C1 segment of cervical spinal cord (tissue), 14 donors: ENCODE measurements around the gene SPRR3.
"Not testable (repeated sequence)": the region's sequence is repeated elsewhere in the genome, so short reads cannot be mapped to it uniquely, and the experiment has no call there.

ENCODE experiments used
- DNase-seq, 14 donors: peaks; one replicate each; lab custom pipeline; 2025; lab: John Stamatoyannopoulos, UW

SPRR3 gene

DNA sequence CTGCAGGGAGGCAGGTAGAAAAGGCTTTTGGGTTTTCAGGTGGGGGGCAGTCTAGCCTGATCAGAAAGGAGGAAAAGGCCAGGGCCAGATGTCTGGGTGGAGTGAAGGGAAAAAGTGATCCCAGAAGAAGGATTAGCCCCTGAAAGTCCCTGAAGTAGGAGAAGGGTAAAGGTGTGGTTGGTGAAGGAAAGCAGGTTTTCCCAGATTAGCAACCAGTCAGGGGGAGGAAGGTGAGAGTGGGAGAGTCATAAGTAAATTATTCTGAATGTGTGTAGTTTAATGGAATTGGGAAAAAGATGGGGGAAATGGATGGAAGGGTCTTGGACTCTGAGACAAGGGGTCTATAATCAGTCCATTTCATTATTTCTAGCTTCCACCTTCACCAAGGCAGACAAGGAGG, 18.3 kb upstream of the SPRR3 start:
- no peak for DNase-seq

DNA sequence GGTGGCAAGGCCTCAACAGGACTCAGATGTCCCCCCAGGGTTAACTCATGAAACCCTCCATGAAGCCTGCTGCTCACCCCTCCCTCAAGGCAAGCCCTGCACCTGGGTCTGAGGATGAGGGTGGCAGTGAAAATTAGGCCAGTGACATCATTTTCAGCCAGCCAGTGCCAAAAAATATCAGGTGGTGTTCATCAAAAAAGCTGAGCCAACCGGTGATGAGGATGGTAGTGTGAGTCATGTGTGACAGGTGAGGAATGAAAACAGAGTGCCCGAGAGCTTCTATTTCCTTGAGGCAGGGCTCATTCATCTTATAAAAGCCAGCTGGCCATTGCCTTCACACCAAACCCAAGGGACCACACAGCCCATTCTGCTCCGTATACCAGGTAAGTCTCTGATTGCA, 17.8 kb upstream of the SPRR3 start, which contains the start of gene SPRR1A:
Gene SPRR1A (plus strand): TSS at position 339 of the 400 bp plus-strand sequence. CDS start 1,150 bp downstream, outside the sequence.
- DNase-seq, result no peak

DNA sequence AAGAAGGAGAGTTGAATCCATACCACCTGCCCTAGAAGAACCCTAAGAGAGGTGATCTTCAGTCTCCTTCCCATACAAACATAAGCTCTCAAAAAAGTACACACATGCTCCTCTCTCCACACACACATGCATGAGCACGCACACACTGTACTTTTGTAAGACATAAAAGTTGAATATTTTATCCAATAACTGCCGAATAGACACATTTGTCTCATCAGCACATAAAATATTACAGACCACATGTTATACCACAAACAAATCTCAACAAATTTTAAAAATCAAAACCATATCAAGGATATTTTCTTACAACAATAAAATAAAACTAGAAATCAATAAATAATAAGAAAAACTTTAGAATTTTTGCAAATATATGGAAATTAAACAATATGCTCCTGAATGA, 15.0 kb upstream of the SPRR3 start:
- no peak for DNase-seq

- DNase-seq, result no peak
These were observed 8.4 kb upstream of the SPRR3 start for GRCh38 chr1:152993186-152993585.

DNA sequence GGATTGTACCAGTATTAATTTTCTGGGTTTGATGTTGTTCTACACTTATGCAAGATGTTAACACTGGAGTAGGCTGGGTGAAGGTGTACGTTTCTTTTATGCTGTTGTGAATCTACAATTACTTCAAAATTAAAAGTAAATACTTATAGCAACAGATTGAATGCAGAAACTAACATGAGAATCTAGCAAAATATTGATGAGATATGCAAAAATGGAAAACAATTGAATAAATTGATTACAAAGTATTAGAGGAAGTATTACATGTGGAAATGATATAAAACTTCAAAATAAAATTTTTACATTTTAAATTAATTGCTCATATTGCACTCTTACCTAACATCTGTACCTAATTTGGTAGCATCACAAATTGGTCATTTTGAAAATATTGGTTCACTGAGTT, 5.7 kb upstream of the SPRR3 start:
- DNase-seq, result no peak

DNA sequence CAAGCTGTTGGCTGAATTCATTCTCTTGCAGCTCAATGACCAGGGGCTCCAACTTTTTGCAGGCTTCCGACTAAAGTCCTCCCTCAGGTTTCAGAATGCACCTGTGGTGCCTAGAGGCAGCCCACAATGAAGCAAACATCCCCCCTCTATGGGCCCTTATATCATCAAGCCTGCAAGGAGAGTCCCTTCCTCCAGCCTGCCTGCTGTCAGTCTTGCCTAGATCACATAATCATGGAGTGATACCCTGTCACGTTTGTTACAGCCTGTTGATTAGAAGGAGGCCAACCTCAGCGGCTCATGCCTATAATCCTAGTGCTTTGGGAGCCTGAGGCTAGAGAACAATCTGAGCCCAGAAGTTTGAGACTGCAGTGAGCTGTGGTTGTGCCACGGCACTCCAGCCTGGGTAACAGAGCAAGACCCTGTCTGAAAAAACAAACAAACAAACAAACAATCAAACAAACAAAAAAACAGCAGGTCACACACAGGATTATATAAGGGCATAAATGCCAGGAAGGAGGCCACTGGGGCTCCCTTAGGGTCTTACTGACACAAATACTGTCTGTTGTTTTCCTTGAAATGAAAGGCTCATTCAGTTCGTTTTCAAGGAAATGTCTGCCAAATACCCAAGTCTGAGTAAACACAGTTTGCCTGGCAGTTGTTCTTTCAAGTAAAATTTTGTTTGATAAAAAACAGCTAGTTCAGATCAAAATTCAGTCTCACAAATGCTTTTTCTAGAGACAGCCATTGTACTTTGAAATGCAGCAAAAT, 4.7 kb upstream of the SPRR3 start:
- DNase-seq, result peak in 4 of 14 donors; percentile 4 to 24 (median 17)

- no peak for DNase-seq
These were observed 3.6 kb upstream of the SPRR3 start for GRCh38 chr1:152997901-152998300.

GRCh38 chr1:152998476-152998875, 3.1 kb upstream of the SPRR3 start:
- DNase-seq, result no peak

GRCh38 chr1:152999818-153000217, 1.7 kb upstream of the SPRR3 start:
- DNase-seq, result no peak

DNA sequence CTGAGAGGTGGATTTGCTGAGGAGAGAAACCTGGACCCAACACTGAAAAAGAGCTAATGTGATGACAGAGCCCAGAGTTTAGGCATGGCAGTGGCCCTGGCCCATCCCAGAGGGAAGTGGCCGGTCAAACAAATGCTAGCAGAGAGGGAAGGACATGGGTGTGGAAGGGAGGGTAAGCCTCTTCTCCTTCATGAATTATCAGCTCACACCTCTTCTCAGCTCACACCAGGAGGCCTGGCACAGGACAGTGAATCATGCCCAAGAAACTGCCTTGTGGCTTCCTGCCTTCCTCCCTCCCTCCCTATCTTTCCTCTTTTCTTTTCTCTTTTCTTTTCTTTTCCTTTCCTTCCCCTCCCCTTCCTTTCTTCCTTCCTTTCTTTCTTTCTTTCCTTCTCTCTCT, 1.3 kb upstream of the SPRR3 start:
- DNase-seq, result no peak

DNA sequence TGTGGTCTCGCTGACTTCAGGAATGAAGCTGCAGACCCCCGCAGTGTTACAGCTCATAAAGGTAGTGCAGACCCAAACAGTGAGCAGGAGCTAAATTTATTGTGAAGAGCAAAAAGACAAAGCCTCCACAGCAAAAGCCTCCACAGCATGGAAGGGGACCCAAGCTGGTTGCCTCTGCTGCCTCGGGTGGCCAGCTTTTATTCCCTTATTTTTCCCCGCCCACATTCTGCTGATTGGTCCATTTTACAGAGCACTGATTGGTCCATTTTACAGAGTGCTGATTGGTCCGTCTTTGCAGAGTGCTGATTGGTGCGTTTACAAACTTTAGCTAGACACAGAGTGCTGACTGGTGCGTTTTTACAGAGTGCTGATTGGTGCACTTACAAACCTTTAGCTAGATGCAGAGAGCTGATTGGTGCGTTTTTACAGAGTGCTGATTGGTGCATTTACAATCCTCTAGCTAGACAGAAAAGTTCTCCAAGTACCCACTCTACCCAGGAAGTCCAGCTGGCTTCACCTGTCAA, 9.7 kb downstream of the SPRR3 start:
- DNase-seq, result not testable (repeated sequence)

- not testable (repeated sequence) for DNase-seq
These were observed 20.3 kb downstream of the SPRR3 start for GRCh38 chr1:153021829-153022228.

- not testable (repeated sequence) for DNase-seq
These were observed 20.8 kb downstream of the SPRR3 start for GRCh38 chr1:153022340-153022739.

DNA sequence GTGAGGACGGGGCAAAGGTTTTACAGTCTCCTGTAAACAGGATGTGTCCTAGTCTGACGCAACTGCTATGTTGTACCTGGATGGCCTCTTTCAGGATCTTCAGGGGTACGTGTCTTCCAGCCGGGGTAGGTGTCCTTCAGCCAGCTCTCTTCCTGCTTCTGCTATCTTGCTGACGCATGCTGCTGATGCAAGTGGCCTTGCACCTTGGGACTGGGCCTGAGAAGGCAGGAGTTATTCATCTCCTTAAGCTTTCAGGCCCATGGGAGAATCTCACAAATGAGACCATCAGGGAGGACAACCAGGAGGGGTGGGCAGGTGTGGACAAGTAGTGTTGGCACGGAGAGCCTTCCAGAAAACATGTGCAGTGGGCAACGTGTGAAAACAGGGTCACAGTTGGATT, 21.6 kb downstream of the SPRR3 start:
- no peak for DNase-seq

DNA sequence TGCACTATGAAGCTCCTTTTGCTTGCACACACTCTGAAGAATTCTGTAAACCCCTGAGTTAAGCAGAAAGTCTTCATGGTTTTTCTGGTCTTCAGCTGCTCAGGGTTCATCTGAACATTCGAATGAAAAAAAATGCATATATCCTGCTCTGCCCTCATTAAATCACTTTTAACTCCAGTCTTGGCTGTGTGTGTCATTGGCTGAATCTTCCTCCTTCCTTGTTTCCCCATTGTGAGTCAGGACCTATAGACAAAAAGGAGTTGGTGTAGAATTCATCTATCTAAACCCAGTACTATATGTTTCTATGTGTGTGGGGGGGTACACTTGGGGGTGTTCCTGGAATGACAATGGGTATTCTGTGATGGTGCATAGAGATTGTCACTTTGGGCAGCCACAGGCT, 22.9 kb downstream of the SPRR3 start:
- DNase-seq, result no peak

DNA sequence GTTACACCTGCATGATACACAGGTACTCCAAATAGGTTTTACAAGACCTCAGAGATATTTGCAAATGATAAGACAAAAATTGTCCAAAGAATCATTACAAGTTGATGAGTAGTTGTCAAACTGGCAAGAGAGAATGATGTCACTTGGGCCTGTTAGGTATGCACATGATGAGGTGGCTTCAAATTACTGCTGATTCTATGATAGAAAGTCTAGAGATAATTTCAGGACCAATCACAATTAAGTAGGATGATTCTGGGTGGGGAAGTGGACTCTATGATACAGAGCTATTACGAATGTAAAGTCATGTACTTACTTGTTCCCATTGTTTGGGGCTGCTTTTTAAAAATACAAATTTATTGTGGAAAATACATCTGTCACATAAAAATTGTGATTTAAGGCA, 24.2 kb downstream of the SPRR3 start:
- no peak for DNase-seq

- no peak for DNase-seq
These were observed 27.2 kb downstream of the SPRR3 start for GRCh38 chr1:153028766-153029165.

DNA sequence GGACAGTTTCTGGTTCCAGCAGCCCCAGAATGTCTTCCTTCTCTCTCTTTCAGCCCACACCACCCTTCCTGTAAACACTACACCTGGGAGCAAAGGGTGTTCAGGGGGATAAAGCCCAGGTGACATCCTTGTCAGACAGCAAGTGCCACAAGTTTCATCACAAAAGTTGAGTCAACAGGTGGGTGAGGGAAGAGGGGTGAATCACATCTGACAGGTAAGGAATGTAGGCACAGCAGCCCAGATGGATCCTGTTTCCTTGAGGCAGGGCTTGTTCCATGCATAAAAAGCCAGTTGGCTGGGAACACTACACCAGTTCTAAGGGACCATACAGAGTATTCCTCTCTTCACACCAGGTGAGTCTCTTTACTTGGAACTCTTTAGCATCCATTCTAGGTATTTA, 29.3 kb downstream of the SPRR3 start, which contains the start of gene SPRR1B:
Gene SPRR1B (plus strand): TSS at position 309 of the 400 bp plus-strand sequence. CDS start 1,143 bp downstream, outside the sequence.
- DNase-seq, result no peak

DNA sequence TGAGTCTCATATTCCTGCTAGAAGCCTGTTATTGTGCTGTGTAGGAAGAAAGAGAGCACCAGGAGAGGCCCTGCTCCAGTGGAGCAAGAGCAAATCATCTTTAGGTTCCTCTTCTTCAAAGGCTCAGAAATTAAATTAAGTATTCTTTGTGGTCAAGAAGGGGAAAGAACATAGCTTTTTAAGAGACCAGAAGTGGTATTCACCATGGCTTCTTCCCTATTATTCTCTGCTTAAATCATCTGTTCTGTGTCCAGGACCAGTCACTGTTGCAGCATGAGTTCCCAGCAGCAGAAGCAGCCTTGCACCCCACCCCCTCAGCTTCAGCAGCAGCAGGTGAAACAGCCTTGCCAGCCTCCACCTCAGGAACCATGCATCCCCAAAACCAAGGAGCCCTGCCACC, 30.5 kb downstream of the SPRR3 start:
- no peak for DNase-seq

DNA sequence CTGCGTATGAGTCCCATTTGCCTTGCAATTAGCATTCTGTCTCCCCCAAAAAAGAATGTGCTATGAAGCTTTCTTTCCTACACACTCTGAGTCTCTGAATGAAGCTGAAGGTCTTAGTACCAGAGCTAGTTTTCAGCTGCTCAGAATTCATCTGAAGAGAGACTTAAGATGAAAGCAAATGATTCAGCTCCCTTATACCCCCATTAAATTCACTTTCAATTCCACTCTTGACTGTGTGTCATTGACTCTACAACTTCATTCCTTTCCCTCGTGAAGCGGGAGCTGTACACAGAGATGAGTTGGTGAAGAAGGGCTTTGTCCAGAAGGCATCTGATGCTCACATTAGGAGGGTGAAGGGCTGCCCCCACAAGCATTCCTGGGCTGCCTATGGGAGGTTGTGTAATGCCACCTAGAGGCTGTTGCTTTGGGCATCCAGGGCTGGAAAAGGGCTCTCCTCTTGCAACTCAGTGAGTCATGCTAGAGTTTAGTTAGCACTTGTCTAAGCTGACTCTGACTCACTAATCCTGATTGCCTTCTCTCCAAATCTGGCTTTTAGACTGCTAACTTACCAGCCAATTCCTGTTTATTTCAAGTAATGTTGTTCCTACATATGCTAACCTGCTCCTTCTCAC, 31.2 kb downstream of the SPRR3 start:
- DNase-seq, result peak in 3 of 14 donors; percentile 0 to 31 (median 2)

DNA sequence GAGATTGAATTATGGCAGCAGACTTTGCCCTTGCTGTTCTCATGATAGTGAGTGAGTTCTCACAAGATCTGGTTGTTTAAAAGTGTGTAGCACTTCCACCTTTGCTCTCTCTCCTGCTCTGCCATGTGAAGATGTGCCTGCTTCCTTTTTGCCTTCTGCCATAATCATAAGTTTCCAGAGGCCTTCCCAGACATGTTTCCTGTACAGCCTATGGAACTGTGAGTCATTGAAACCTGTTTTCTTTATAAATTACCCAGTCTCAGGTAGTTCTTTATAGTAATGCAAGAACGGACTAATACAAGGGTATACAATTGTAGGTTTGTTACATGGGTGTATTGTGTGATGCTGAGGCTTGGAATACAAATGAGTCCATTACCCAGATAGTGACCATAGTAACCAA, 33.7 kb downstream of the SPRR3 start:
- no peak for DNase-seq

- DNase-seq, result no peak
These were observed 39.5 kb downstream of the SPRR3 start, which contains the start of gene SPRR2D for GRCh38 chr1:153040950-153041631. Gene SPRR2D, minus strand, starts transcription at chr1:153041120. Its CDS starts 774 bp downstream, at chr1:153040346.
